Epidermal melanocyte (primary cell): ENCODE measurements around the gene PIGN.

Experiments
- DNase-seq: peaks from one replicate; pipeline ENCODE4 v3.0.0; 2011; ENCODE audit warnings: low spot score; ENCODE audit not compliant: insufficient read length

Gene PIGN

DNA sequence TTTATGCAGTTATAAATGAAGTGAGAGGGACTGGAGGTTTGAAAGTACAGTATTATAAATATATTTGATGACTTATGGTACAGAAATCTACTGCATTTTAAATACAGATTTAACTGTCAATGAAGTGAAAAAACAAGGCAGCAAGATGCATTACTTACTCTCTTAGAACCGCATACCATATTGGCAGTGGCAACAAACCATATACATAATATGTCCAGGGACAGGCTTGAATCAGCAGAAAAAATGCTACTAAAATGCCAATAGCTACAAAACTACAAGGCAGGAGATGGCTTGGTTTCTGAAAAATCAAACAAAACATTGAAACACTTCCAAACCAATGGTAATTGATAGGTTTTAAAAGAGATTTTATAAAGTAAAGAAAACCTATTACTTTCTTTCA, 77.2 kb downstream of the PIGN start:
- no peak for DNase-seq

DNA sequence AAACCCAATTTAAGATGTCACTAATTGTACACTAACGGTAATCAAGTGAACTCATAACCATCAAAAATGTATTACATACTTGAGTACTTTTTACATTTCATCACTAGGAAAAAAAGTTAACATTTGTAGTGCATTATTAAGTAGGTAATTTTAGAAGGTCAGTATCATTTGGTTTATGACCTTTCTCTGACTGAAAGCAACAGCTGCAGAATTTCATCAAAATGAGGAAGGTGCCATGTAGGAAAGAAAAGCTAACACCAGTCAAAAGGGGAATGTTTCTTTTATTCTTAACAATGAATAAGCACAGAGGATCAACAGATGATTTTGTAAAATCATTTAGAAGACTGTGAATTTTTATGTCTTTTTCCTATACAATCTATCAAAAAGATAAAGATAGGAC, 79.0 kb downstream of the PIGN start:
- no peak for DNase-seq

DNA sequence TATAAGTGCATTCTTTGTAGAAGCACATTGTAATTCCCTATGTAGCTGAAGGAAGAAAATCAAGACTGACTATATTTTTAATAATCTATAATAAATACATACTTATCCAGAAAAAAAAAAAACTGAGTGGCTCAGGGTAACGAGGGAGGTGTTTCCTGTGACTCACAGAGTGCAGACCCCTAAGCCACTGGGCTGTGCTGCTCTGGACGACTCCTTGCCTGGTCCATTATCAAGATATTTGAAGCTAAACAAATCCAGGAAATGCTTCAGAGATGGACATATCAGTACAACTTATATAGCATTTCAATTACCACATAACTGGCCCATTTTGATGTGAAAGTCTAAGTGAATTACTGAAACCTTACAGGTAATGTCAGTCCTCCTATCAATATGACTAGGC, 80.6 kb downstream of the PIGN start:
- DNase-seq, result no peak

DNA sequence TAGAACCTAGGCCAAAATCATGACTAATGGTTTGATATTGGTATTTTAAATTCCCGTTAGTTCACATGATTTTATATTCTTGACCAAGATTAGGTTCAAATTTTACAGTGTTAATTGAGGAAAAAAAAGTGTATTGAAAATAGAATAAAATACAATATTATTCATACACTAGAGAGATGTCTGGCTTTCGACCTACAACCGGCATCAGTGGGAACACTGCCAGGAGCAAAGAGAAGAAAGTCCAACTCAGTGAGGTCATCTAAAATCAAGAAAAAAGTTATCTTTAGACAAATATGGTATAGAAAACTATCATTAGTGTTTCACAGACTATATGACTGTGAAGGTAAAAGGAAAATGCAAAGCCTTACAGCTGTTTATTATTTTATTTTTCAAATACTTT, 81.5 kb downstream of the PIGN start:
- DNase-seq, result no peak

DNA sequence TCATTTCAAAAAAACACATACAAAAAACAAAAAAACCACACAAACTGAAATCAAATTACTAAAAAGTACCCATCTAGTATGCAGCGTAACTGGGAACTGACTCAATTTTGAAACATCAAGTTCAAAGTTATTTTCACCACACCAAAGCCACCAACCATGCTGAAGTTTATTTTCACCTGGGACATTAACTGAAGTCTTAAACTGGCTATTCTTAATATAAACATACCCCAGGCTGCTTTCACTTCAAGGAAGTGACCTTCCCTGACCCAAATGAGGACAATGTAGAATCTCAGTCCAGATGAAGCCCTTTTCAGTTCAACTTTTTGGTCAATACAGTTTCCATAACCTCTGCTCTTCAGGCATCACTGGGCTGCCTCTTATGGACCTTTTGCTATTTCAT, 84.6 kb downstream of the PIGN start:
- DNase-seq, result no peak

- no peak for DNase-seq
Observed at GRCh38 chr18:62101321-62101721, 85.5 kb downstream of the PIGN start.

DNA sequence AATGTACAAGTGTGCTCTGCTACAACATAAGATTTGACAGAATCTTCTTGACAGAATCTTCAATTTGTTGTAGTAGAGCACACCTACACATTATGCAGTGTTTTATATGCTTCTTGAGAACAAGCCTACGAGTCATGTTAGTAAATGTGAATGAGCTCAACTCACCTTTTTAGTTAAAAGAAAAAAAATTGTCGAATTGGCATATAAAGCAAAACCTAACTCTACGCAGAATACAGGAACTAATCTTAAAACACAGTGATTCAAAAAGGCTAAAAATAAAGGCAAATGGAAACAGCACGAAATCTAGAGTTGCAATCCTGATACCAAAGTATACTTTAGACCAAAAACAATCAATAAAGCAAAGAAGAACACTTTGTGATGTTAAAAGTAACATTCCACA, 87.9 kb downstream of the PIGN start:
- DNase-seq, result no peak

DNA sequence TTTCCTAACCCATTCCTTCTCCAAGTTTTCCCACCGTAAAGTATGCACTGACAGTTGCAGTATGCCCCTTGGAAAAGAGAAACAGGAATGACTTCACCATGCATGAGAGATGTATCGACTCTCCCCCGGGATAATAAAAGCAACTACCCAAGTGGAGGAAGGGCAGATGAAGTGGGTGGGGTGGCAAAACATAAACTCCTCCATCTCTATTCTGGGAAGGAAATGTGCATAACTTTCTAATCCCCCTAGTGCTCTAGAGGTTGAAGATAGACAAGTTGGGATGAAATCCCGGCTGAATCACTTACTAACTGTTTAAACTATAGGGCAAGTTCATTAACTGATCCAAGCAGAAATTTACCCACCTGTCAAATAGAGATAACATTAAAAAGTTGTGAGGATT, 89.2 kb downstream of the PIGN start:
- DNase-seq, result no peak

DNA sequence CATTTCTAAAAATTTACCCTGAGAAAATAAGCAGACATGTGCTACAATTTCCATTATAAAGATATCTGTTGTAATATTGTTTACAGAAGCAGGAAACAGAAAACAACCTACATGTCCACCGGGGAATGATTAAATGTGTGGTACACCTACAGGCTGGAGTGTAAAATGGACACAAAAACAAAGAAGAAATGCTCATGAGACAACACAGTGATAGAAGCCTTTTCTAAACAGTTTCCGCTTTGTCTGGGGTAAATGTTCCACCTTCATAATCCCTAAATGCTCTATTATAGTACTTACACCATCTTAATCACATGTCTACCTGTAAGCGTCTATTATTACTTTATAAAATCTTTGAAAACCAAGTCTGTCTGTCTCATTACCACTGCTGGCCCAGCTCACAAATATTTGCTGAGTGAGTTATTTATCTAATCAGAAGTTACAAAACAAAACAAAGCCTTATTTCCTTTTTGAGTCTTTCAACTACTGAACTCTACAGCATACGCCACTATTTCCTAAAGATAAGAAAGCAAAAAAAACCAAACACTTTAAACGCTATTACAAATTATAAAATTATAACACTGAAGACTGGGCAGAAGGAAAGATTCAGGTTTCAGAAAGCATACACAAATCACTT, 95.3 kb downstream of the PIGN start:
- no peak for DNase-seq

DNA sequence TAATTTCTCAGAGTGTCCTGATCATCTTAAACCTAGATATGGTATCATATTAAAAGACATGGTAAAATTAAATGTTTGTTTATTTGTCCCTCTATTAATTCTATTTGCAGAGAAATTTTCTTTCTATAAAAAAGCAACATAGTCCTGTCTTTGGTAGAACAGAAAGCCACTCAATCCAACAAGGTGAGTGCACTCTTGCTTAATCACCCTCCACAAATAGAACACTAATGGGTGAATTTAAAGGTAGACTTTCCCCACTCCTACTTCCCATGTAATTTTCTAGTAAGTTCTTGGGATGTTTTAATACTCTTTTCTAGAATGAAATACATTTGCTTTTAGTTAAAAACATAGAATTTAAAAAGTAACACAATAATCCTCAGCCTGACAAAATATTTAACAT, 97.7 kb downstream of the PIGN start:
- no peak for DNase-seq

DNA sequence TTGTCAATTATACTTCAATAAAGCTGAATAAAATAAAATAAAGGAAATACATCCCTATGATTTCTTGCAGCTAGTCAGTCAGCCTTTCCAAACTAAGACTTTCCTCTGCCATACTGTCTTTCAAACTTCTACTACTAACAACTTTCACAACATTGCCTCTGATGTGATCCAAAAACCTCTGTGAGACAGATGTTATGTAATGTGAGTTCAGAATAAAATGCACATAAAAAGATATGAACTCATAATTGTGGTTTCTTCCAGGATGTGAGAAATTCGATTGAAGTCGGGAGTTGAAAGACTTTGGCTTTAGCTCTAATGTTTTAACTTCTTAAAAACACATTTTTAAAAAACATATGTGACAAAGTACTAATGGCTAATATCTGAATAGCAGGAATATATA, 98.7 kb downstream of the PIGN start:
- no peak for DNase-seq

- DNase-seq, result no peak
Observed at GRCh38 chr18:62085756-62086155, 101.1 kb downstream of the PIGN start.

DNA sequence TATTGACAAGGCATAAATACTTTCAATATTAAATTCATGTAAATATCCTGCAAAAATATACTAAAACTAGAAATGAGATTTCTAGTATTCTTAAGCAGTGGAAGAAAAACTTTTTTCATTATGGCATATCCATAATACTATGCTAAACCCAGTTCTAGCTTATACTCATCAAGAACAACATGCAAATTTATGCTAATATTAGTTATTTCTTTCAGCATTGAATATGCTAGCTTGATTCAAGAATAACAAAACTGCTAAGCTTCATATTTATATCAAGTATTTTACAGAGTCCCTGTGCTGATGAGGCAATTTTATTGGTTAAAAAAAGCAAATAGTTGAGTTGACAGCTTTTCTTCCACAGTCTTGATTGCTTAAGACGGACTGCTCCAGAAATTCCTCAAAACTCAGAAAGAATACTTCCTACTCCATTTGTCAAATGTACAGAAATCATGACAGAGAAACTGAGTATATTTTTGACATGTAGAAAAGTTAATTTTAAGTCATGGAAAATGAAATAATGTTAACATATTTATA, 105.0 kb downstream of the PIGN start:
- no peak for DNase-seq

DNA sequence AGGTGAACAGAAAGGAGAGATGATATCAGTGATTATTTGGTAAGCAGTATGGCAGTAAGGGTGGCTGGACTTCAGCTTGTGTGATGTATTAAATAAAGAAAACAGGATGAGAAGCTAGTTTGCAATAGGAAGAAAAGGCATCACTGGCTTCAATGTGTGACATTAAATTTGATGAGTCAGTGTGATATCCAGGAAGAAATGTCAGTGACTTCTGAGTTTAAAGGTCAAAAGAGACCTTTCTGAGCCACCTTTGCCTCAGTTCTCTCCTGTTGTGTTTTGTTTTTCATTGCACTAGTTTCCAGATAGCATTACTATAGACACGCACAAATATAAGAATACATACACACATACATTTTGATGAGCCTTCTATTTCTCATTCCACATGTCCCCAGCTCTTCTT, 105.6 kb downstream of the PIGN start:
- no peak for DNase-seq

- DNase-seq, result no peak
Observed at GRCh38 chr18:62080172-62080900, 106.5 kb downstream of the PIGN start.

DNA sequence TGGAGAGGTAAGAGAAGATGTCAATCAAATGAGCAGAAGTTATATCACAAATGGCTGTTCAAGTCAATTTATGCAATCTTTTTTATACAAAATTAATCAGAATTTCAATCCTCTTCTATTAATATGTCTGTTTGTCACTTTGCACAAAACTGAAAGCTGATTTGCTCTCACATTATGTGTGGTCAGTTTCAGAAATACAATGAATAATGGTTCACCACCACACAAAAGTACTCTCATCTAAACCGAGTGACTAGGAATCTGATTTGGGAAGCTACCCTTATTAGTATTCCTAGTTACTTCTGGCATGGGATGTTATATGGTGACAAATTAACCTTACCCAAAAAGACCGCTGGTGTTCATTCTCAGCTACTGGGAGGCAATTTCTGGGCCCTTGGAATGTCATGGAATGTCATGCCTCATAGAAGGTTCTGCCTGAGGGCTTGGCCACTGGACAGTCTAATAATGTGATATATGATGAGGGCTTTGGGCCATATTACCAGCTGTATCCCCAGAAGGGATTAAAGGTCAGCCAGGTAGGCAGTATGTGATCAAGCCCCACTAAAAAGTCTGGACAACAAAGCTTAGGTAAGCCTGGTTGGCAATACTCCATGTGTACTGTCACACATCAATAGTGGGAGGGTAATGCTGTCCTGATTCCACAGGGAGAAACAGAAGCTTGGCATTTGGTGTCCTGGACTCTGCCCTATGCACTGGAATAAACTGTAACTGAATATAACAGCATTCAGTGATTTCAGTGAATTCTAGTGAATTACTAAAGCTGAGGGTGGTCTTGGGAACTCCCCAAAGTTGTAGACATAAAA, 113.2 kb downstream of the PIGN start:
- DNase-seq, result no peak

DNA sequence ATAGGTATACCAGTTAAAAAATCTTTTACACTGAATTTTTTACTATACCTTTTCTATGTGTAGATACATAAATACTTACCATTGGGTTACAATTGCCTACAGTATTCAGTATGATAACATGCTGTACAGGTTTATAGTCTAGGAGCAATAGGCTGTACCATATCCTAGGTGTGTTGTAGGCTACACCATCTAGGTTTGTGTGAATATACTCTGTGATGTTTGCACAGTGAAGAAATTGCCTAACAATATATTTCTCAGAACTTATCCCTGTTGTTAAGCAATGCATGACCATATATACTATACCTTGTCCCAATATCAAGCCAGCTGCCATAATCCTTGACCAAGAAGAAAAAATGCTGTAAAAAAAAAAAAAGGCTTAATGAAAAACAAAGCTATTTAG, 114.5 kb downstream of the PIGN start:
- no peak for DNase-seq

DNA sequence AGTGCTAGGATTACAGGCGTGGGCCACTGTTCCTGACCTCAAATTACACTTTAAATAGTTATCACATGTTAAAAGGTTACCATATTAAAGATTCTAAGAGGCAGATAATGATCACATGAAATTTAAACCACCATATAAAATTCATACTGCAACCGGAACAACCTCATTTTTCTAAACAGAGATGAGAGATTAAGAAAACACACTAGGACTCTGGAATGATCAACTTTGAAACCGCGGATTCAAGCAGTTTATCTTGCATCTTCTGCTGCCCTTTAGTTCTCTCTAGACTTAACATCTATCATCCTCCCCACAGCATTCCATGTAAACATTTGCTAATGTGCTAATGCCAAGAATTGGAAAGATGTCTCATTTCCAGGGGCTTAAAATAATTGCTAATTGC, 115.8 kb downstream of the PIGN start:
- no peak for DNase-seq

- DNase-seq, result no peak
Observed at GRCh38 chr18:62070302-62070701, 116.6 kb downstream of the PIGN start.

DNA sequence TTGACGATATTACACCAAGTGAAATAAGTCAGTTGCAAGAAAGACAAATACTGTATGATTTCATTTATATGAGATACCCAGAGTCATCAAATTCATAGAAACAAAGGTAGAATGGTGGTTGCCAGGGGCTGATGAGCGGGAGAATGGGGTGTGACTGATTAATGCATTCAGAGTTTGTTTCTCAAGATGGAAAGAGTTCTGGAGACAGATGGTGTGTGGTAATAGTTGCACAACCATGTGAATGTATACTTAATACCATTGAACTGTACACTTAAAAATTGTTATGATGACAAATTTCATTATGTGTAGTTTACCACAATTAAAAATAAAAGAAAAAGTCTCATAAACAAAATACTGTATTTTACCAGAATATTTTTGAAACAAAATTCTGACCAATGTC, 117.3 kb downstream of the PIGN start:
- DNase-seq, result no peak

GRCh38 chr18:62066102-62066818, 120.6 kb downstream of the PIGN start:
- DNase-seq, result no peak

DNA sequence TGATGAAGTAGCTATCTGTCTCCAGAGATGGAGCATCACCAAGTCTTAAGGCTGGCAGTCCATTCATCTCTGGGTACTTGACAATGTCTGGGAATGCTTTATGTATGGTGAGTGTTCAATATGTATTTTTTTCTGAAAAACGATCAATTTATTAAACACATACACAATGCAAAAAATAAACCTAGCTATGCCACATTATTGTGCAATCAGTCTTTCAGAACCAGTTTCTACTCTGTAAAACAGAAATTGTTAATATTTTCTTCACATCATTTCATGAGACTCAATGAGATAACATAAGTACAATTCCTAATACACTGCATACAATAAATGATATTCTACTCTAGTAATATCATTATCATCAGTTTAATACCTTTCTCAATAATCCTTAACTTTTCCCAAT, 122.5 kb downstream of the PIGN start:
- no peak for DNase-seq
